Ishikawa (cell line): ENCODE results near the gene MYO7A.

Experiments
- CEBPB ChIP-seq: IDR thresholded peaks from 2 replicates; pipeline ENCODE4 v1.6.1; 2012
- CREB1 ChIP-seq: IDR thresholded peaks from 2 replicates; pipeline ENCODE4 v1.6.1; 2012; ENCODE audit warnings: low read depth
- EGR1 ChIP-seq: IDR thresholded peaks from 2 replicates; pipeline ENCODE4 v1.6.1; 2012
- EP300 ChIP-seq: IDR thresholded peaks from 2 replicates; pipeline ENCODE4 v1.6.1; 2012; ENCODE audit warnings: borderline replicate concordance
- FOXM1 ChIP-seq: IDR thresholded peaks from 2 replicates; pipeline ENCODE4 v1.6.1; 2012; ENCODE audit warnings: low read depth, borderline replicate concordance
- MAX ChIP-seq: IDR thresholded peaks from 2 replicates; pipeline ENCODE4 v1.6.1; 2012
- NFIC ChIP-seq: IDR thresholded peaks from 2 replicates; pipeline ENCODE4 v1.6.1; 2012
- RAD21 ChIP-seq: IDR thresholded peaks from 2 replicates; pipeline ENCODE4 v1.6.1; 2012; ENCODE audit warnings: low read depth
- REST ChIP-seq: IDR thresholded peaks from 2 replicates; pipeline ENCODE4 v1.6.1; 2012; ENCODE audit warnings: low read depth, mild to moderate bottlenecking
- TAF1 ChIP-seq: IDR thresholded peaks from 2 replicates; pipeline ENCODE4 v1.6.1; 2012; ENCODE audit warnings: low read depth, mild to moderate bottlenecking
- TCF12 ChIP-seq: IDR thresholded peaks from 2 replicates; pipeline ENCODE4 v1.6.1; 2012; ENCODE audit warnings: low read depth
- TEAD4 ChIP-seq: IDR thresholded peaks from 2 replicates; pipeline ENCODE4 v1.6.1; 2012
- USF1 ChIP-seq: IDR thresholded peaks from 2 replicates; pipeline ENCODE4 v1.6.1; 2012
- YY1 ChIP-seq: IDR thresholded peaks from 2 replicates; pipeline ENCODE4 v1.6.1; 2012; ENCODE audit warnings: low read depth
- ZBTB7A ChIP-seq: IDR thresholded peaks from 2 replicates; pipeline ENCODE4 v1.6.1; 2012; ENCODE audit warnings: low read depth

The MYO7A gene

GRCh38 chr11:77126156-77126775, 1.8 kb upstream of the MYO7A start:
- TF ChIP-seq YY1 (no peak), REST (no peak), NFIC (peak; percentile 69), EP300 (no peak), MAX (no peak)

GRCh38 chr11:77126861-77127234, 1.2 kb upstream of the MYO7A start:
- TF ChIP-seq TEAD4 (no peak), REST (no peak), RAD21 (no peak), CREB1 (no peak), MAX (no peak), YY1 (no peak), ZBTB7A (no peak), CEBPB (no peak), EGR1 (no peak), TAF1 (no peak), TCF12 (no peak), EP300 (no peak), USF1 (no peak), NFIC (no peak), FOXM1 (no peak)

GRCh38 chr11:77127235-77127911, 673 bp upstream of the MYO7A start:
- TF ChIP-seq ZBTB7A (peak; percentile 94), MAX (peak; percentile 5), REST (no peak), NFIC (no peak), TAF1 (no peak), TEAD4 (no peak), CEBPB (no peak), CREB1 (no peak), RAD21 (peak; percentile 83), EGR1 (no peak), TCF12 (0 out of 2 replicates have a peak, but pooled peaks have one; percentile 33), YY1 (no peak), EP300 (no peak), USF1 (no peak), FOXM1 (no peak)

- TF ChIP-seq EP300 (no peak), TEAD4 (no peak), YY1 (no peak), USF1 (no peak), RAD21 (no peak)
These were observed 1.2 kb downstream of the MYO7A start for GRCh38 chr11:77129069-77129841.
